IgD-negative memory B cell (primary cell): ENCODE measurements around the gene NOVA1. TPM values are rescaled to one million over a fixed set of nuclear protein-coding genes. Genes with fewer than 3 reads are reported as not detected.
"Not testable (repeated sequence)": the region's sequence is repeated elsewhere in the genome, so short reads cannot be mapped to it uniquely, and the experiment has no call there.

Experiments used
- H3K27ac Mint-ChIP-seq, 3 donors: one replicate each; pipeline ENCODE4 v1.8.0; 2020 to 2022; ENCODE audit warnings: mild to moderate bottlenecking in 3 of 3, mixed read lengths in 3 of 3, moderate library complexity in 1 of 3
- H3K27me3 Mint-ChIP-seq: one replicate; pipeline ENCODE4 v1.8.0; 2021; ENCODE audit warnings: mixed read lengths
- H3K36me3 Mint-ChIP-seq: one replicate; pipeline ENCODE4 v1.8.0; 2020; ENCODE audit warnings: mild to moderate bottlenecking, mixed read lengths
- H3K4me1 Mint-ChIP-seq, 3 donors: one replicate each; pipeline ENCODE4 v1.8.0; 2020 to 2022; ENCODE audit warnings: mixed read lengths in 3 of 3, mild to moderate bottlenecking in 1 of 3
- H3K4me3 Mint-ChIP-seq, 4 donors: one replicate each; pipeline ENCODE4 v1.8.0; 2020 to 2022; ENCODE audit warnings: mild to moderate bottlenecking in 4 of 4, mixed read lengths in 4 of 4, moderate library complexity in 3 of 4
- H3K9me3 Mint-ChIP-seq, 3 donors: one replicate each; pipeline ENCODE4 v1.8.0; 2020 to 2021; ENCODE audit warnings: mixed read lengths in 3 of 3, mild to moderate bottlenecking in 1 of 3
- polyA plus RNA-seq: library from polyadenylated mRNA; unstranded; fragments of 300-500 nt; fragmentation: Illumina TruSeq; gene quantifications from one replicate; pipeline ENCODE4 v1.2.3, GENCODE V29; 2021

Gene NOVA1, protein sequence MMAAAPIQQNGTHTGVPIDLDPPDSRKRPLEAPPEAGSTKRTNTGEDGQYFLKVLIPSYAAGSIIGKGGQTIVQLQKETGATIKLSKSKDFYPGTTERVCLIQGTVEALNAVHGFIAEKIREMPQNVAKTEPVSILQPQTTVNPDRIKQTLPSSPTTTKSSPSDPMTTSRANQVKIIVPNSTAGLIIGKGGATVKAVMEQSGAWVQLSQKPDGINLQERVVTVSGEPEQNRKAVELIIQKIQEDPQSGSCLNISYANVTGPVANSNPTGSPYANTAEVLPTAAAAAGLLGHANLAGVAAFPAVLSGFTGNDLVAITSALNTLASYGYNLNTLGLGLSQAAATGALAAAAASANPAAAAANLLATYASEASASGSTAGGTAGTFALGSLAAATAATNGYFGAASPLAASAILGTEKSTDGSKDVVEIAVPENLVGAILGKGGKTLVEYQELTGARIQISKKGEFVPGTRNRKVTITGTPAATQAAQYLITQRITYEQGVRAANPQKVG
- not detected for polyA plus RNA-seq

DNA sequence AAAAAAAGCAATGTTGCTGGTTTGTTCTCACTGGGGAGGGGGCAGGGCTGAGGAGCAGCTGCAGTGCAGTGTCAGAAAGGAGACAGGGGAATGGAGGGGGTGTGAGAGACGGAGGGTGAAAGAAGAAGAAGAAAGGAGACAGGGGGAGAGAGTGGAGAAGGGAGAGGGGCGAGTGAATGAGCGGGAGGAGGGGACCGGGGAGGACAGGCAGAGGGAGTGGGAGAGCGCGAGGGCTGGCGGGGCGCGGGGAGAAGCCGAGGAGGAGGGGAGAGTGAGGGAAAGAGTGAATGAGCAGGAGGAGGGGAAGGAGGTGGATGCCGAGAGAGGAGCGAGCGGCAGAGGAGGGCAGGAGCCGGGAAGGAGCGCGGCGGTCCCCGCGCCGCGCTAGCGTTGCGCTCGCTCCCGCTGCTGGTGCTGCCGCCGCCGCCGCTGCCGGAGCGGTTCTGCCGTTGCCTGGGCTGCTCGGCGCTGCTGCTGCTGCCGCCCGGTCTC, at the start of gene NOVA1:
Gene NOVA1, minus strand, starts transcription at position 445 of the 492 bp plus-strand sequence. CDS start 597 bp downstream, outside the sequence.
- H3K27me3 Mint-ChIP-seq: peaks cover 17% of the 10 kb centered on the region
- H3K4me3 Mint-ChIP-seq: peak within 1 kb of the TSS in 1 of 4 donors; percentile 32
- H3K4me1 Mint-ChIP-seq: peaks cover 0 to 1% (median 0%) of the 10 kb centered on the region in 3 donors
- peaks cover 2 to 11% (median 2%) of the 10 kb centered on the region in 3 donors for H3K9me3 Mint-ChIP-seq
- peaks cover 5% of the 10 kb centered on the region for H3K36me3 Mint-ChIP-seq
- no peak within 1 kb of the TSS for H3K27ac Mint-ChIP-seq

DNA sequence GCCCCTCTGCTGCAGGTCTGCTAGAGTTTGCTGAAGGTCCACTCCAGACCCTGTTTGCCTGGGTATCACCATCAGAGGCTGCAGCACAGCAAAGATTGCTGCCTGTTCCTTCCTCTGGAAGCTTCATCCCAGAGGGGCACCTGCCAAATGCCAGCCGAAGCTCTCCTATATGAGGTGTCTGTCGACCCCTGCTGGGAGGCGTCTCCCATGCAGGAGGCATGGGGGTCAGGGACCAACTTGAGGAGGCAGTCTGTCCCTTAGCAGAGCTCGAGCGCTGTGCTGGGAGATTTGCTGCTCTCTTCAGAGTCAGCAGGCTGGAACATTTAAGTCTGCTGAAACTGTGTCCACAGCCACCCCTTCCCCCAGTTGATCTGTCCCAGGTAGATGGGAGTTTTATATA, 47.2 kb upstream of the NOVA1 start:
- H3K4me3 Mint-ChIP-seq, H3K4me1 Mint-ChIP-seq, H3K27me3 Mint-ChIP-seq, H3K27ac Mint-ChIP-seq, H3K36me3 Mint-ChIP-seq: not testable (repeated sequence)
- peaks cover 6 to 18% (median 6%) of the 10 kb centered on the region in 3 donors for H3K9me3 Mint-ChIP-seq

DNA sequence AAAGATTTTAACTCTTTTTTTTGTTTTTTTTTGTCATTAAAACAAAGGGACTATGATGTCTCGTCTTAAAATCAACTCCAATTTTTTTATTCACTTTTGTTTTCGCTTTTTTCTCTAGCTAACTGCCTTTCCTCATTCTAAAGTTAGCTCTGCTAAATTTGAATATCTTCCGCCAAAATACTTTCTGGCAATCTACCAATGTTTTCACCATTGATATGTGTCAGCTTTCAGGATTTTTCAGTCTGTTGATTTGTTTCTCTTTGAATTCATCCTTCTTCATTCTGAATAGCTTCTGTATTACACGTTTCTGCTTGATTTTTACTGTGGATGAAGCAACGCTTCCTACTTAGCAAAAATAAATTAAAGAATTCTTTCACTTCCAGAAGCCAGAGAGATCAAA, 38.7 kb upstream of the NOVA1 start:
- no peak overlapping the region for H3K4me3 Mint-ChIP-seq
- H3K9me3 Mint-ChIP-seq: peaks cover 3 to 5% (median 4%) of the 10 kb centered on the region in 3 donors
- no peaks in the 10 kb centered on the region for H3K27me3 Mint-ChIP-seq
- H3K36me3 Mint-ChIP-seq: no peaks in the 10 kb centered on the region
- H3K4me1 Mint-ChIP-seq: no peaks in the 10 kb centered on the region
- H3K27ac Mint-ChIP-seq: no peak overlapping the region

DNA sequence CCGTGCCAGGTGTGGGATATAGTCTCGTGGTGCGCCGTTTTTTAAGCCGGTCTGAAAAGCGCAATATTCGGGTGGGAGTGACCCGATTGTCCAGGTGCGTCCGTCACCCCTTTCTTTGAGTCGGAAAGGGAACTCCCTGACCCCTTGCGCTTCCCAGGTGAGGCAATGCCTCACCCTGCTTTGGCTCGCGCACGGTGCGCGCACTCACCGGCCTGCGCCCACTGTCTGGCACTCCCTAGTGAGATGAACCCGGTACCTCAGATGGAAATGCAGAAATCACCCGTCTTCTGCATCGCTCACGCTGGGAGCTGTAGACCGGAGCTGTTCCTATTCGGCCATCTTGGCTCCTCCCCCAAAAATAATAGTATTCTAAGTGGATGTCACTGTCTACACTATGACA, 37.1 kb upstream of the NOVA1 start:
- not testable (repeated sequence) for H3K9me3 Mint-ChIP-seq, H3K27me3 Mint-ChIP-seq, H3K4me3 Mint-ChIP-seq

DNA sequence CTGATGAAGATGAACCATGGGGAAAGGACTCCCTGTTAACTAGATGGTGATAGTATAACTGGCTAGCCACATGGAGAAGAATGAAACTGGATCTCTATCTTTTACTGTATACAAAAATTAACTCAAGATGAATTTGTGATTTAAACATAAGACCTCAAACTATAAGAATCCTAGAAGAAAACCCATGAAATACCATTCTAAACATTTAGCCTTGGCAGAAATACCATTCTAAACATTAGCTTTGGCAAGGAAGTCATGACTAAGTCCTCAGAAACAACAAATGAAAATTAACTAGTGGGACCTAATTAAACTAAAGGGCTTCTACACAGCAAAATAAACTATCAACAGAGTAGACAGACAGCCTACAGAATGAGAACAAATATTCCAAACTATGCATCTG, 28.4 kb upstream of the NOVA1 start:
- no peaks in the 10 kb centered on the region for H3K36me3 Mint-ChIP-seq
- H3K4me1 Mint-ChIP-seq: no peaks in the 10 kb centered on the region
- H3K9me3 Mint-ChIP-seq: peaks cover 0 to 7% (median 4%) of the 10 kb centered on the region in 3 donors
- H3K4me3 Mint-ChIP-seq: no peak overlapping the region
- no peaks in the 10 kb centered on the region for H3K27me3 Mint-ChIP-seq
- no peak overlapping the region for H3K27ac Mint-ChIP-seq

More for the DNA sequence above, 37.1 kb upstream of the NOVA1 start:
- not testable (repeated sequence) for H3K27ac Mint-ChIP-seq, H3K4me1 Mint-ChIP-seq, H3K36me3 Mint-ChIP-seq

DNA sequence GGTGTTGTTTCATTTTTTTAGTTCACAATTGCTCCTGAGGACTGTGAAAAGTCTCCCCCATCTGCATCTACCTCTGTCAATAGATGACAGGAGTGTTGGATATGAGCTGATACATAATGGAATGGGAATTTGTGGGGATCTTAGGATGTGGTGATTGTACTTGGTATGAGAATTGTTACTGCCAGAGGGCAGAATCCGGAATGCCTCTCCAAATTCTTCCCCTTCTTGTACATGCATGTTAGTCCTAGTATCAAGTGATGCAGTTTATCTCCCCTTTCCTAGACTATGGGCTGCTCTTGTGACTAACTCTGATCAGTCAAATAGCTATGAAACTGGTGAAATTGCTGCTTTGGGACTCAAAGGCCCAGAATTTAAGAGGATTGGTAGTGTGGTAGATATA, 24.8 kb upstream of the NOVA1 start:
- H3K27ac Mint-ChIP-seq: no peak overlapping the region
- no peaks in the 10 kb centered on the region for H3K36me3 Mint-ChIP-seq
- no peak overlapping the region for H3K4me3 Mint-ChIP-seq
- H3K9me3 Mint-ChIP-seq: peaks cover under 1 to 5% (median under 1%) of the 10 kb centered on the region in 3 donors
- no peaks in the 10 kb centered on the region for H3K4me1 Mint-ChIP-seq
- no peaks in the 10 kb centered on the region for H3K27me3 Mint-ChIP-seq

DNA sequence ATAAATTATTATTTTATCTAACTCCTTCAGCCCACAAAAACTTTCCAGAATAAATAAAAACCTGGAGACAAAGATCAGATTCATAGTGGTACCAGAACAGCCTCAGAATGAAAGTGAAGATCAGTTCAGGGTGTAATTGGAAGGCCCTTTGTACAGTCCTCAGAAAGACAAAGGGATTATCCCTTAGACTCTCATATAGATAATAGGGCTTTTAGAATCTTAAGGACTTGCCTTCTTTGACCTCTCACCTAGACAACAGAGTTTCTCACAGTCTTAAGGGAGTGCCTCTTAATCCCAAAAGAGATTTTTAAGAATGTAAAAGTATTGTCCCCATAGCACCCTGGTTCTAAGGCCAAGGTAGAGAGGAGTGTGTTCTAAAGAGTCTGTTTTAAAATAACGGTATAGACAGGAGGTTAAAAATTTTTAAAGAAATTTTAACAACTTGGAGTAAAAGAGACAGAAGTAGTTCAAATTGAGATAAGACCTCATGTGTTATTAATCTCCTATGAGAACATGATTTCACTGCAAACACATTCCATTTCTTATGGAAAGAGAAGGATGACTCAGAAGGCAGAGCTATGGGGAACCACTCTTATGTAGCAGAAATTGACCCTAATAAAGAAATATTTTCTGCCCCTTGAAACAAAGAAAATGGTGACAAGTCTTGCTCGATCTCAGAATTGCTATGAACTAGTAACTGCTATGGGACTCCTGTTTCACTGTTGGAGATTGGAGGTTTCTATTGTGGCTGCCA, 24.2 kb upstream of the NOVA1 start:
- Mint-ChIP-seq H3K27me3 (no peaks in the 10 kb centered on the region), H3K36me3 (no peaks in the 10 kb centered on the region), H3K9me3 (peaks cover 4 to 7% (median 5%) of the 10 kb centered on the region in 3 donors), H3K4me1 (no peaks in the 10 kb centered on the region), H3K27ac (no peak overlapping the region), H3K4me3 (no peak overlapping the region)

DNA sequence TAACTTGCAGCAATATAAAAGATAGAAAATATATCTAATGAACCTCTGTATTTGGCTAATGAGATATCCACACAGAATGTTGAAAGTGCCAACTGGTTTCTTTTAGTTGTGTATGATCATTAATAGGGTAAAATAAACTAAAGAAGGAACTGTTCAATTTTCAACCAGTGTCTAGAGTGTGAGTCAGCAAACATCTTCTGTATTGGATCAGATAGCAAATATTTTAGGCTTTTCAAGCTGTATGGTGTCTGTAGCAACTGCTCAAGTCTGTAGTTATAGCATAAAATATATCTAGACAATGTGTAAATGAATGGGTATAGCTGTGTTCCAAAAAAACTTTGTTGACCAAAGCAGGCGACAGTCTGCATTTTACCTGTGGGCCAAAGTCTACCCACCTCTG, 23.5 kb upstream of the NOVA1 start:
- Mint-ChIP-seq H3K4me1 (no peaks in the 10 kb centered on the region), H3K27ac (no peak overlapping the region), H3K36me3 (no peaks in the 10 kb centered on the region), H3K9me3 (peaks cover 4 to 7% (median 5%) of the 10 kb centered on the region in 3 donors), H3K4me3 (no peak overlapping the region), H3K27me3 (no peaks in the 10 kb centered on the region)

DNA sequence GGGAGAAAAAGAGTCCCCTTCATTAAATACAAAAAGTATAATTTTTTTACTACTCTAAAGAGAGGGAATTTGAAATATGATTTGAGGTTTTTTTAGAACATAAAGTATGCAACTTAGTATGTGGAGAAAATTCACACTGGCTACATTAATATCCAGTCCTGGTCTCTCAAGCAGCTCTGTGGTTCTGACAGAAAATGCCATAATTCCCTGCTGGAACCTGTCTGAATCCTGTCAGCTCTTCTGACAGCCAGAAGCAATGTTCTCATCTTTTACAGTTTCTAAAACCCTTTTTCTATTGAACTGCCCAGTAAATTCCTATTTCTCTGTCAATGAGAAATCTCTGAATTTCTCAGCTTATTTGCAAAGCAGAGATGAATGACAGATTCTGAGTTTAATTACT, 13.4 kb upstream of the NOVA1 start:
- H3K9me3 Mint-ChIP-seq: peaks cover 3 to 10% (median 6%) of the 10 kb centered on the region in 3 donors
- H3K36me3 Mint-ChIP-seq: no peaks in the 10 kb centered on the region
- no peaks in the 10 kb centered on the region for H3K4me1 Mint-ChIP-seq
- H3K27ac Mint-ChIP-seq: no peak overlapping the region
- no peaks in the 10 kb centered on the region for H3K27me3 Mint-ChIP-seq
- no peak overlapping the region for H3K4me3 Mint-ChIP-seq

DNA sequence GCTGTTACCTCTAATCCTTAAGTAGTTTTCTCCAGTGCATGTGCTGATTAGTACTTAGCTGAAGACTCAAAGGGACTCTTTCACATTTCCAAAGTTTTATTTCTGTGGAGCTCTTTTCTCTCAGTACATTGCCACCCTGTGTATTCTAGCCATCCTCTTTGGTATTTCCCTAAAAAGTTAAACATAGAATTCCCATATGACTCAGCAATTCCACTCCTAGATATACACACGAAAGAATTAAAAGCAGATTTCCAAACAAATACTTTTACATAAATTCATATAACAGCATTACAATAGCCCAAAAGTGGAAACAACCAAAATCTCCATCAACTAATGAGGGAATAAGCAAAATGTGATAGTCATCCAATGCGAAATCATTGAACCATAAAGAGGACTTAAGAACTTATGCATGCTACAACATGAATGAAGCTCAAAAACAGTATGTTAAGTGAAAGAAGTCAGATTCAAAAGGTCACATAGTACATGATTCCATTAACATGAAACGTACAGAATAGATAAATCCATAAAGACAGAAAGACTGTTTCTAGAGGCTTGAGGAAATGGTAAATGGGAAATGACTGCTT, 9.0 kb upstream of the NOVA1 start:
- H3K4me3 Mint-ChIP-seq: no peak overlapping the region
- H3K9me3 Mint-ChIP-seq: peaks cover 0 to 6% (median 5%) of the 10 kb centered on the region in 3 donors
- no peaks in the 10 kb centered on the region for H3K36me3 Mint-ChIP-seq
- no peaks in the 10 kb centered on the region for H3K27me3 Mint-ChIP-seq
- H3K27ac Mint-ChIP-seq: no peak overlapping the region
- H3K4me1 Mint-ChIP-seq: no peaks in the 10 kb centered on the region

DNA sequence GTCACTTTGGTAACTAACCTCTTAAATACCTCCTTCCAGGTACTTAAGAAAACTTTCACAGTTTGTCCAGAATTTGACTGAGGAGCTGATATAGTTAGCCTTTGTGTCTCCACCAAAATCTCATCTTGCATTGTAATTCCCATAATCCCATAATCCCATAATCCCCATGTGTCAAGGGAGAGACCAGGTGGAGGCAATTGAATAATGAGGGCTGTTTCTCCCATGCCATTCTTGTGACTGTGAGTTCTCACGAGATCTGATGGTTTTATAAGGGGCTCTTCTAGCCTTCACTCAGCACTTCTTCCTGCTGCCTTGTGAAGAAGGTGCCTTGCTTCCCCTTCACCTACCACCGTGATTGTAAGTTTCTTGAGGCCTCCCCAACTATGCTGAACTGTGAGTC, 7.8 kb upstream of the NOVA1 start:
- no peaks in the 10 kb centered on the region for H3K4me1 Mint-ChIP-seq
- H3K27me3 Mint-ChIP-seq: no peaks in the 10 kb centered on the region
- no peak overlapping the region for H3K4me3 Mint-ChIP-seq
- no peaks in the 10 kb centered on the region for H3K36me3 Mint-ChIP-seq
- H3K9me3 Mint-ChIP-seq: peaks cover 0 to 5% (median 3%) of the 10 kb centered on the region in 3 donors
- no peak overlapping the region for H3K27ac Mint-ChIP-seq

DNA sequence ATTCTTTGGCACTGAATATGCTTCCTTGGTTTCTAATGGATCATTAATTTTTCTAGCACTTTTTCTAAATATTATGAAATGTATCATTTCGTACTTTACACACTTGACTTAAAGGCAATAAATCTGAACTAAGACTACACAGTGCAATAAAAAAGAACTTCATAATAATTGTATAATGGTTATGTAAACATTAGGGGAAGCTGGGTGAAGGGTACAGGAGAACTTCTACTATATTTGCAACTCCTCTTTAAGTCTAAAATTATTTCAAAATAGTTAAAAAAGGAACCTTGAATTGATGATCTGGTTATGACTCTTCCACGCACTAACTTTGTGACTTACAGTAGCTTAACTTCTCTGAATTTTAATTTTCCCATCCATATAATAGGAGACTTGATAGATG, 5.1 kb upstream of the NOVA1 start:
- peaks cover 8% of the 10 kb centered on the region for H3K27me3 Mint-ChIP-seq
- H3K4me1 Mint-ChIP-seq: no peaks in the 10 kb centered on the region
- H3K9me3 Mint-ChIP-seq: peaks cover 0 to 11% (median 3%) of the 10 kb centered on the region in 3 donors
- no peak overlapping the region for H3K27ac Mint-ChIP-seq
- H3K4me3 Mint-ChIP-seq: no peak overlapping the region
- peaks cover 4% of the 10 kb centered on the region for H3K36me3 Mint-ChIP-seq

DNA sequence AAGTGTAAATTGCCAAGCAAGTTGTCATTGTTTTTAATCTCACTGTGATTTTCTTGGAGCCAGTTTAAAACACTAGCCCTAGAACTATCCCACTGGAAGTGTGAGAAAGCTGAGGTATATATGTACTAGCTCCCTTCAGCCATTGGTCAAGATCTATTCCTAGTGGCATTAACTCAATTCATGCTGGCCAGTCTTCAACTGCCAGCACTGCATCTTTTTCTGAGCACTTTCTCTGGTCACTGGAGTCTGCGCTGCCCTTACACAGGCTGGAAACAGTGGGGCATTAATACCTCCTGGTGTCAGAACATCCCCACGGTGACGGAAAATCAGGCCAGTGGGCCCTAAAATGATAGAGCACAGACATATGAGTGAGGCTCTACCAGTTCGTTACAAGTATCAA, 4.0 kb upstream of the NOVA1 start:
- Mint-ChIP-seq H3K27ac (no peak overlapping the region), H3K4me3 (no peak overlapping the region), H3K4me1 (no peaks in the 10 kb centered on the region), H3K36me3 (peaks cover 4% of the 10 kb centered on the region), H3K27me3 (peaks cover 9% of the 10 kb centered on the region), H3K9me3 (peaks cover 0 to 11% (median 2%) of the 10 kb centered on the region in 3 donors)

DNA sequence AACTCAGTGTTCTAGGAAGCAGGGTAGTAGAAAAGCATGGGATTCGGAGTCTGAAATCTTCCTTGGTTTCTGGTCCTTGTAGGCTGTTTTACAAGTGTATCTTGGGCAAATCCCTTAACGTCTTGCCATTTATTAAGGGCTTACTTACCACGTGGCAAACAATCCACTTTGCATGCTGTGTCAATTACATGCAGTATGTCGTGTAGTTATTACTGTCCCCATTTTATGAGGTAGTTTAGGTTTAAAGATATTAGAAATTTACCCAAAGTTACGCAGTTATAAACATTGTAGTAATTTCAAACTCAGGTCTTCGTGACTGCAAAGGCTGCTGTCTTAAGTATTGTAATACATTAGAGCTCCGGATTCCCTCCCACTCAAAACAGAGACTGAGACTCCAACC, 1.5 kb upstream of the NOVA1 start:
- Mint-ChIP-seq H3K27ac (no peak overlapping the region), H3K36me3 (peaks cover 5% of the 10 kb centered on the region), H3K9me3 (peaks cover 2 to 11% (median 2%) of the 10 kb centered on the region in 3 donors), H3K4me3 (no peak overlapping the region), H3K4me1 (peaks cover 0 to 1% (median 0%) of the 10 kb centered on the region in 3 donors), H3K27me3 (peaks cover 17% of the 10 kb centered on the region)

DNA sequence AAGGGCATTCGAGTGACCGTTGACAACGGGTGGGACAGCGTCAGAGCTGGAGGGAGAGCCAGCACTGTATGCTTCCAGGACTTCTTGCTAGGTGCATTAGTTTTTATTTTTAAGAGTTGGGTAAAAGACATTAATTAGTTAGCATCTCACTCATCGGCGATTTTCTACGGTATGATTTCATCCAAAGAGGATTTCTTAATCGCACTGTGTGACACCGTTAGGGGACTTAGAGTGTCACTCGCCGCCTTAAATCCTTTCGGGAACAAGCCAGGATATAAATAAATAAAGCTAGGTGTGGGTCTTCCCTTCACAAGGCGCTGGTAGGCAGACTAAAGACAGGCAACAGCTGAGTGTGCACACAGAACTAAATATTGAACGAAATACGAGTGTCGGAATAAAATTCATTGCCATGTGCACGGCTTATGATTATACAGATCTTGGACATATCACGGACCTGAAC, 869 bp upstream of the NOVA1 start:
- Mint-ChIP-seq H3K9me3 (peaks cover 2 to 11% (median 2%) of the 10 kb centered on the region in 3 donors), H3K27ac (no peak overlapping the region), H3K27me3 (peaks cover 17% of the 10 kb centered on the region), H3K4me1 (peaks cover 0 to 1% (median 0%) of the 10 kb centered on the region in 3 donors), H3K36me3 (peaks cover 5% of the 10 kb centered on the region), H3K4me3 (peak overlapping the region in 1 of 4 donors; percentile 32)
